22Rv1 (cell line): Measurements from ENCODE around the gene GRAMD1B.

ENCODE experiments used
- CTCF ChIP-seq: fragments of 450-650 bp; IDR thresholded peaks from 2 replicates; pipeline ENCODE4 v1.5.1; 2017; ENCODE audit warnings: mild to moderate bottlenecking
- ZFX ChIP-seq: fragments of 450-650 bp; IDR thresholded peaks from 2 replicates; pipeline ENCODE4 v1.6.1; 2017; ENCODE audit warnings: antibody characterized with exemption, borderline replicate concordance

- TF ChIP-seq CTCF (no peak), ZFX (no peak)
Observed at GRCh38 chr11:123568367-123568870, 138.3 kb downstream of the GRAMD1B start.
